ENCODE results near the gene ENPP3.

The ENPP3 gene

GRCh38 chr6:131678442-131678841 is 41.3 kb downstream of the ENPP3 start:
- Mint-ChIP-seq H3K27me3 (no peaks in the 10 kb centered on the region), H3K4me3 (no peak overlapping the region), H3K27ac (ENCODE audit: low read depth) (no peak overlapping the region), H3K9me3 (no peaks in the 10 kb centered on the region), H3K4me1 (no peaks in the 10 kb centered on the region), H3K36me3 (ENCODE audit: insufficient read depth) (no peaks in the 10 kb centered on the region)
- DNase-seq (ENCODE audit: low spot score in 2 of 2) (no peak), ATAC-seq (replicated peaks; ENCODE audit: extremely low read depth, poor library complexity, severe bottlenecking) (no peak)

- ATAC-seq (replicated peaks; ENCODE audit: extremely low read depth, poor library complexity, severe bottlenecking) (no peak), DNase-seq (ENCODE audit: low spot score in 2 of 2) (no peak)
- no peaks in the 10 kb centered on the region for H3K36me3 Mint-ChIP-seq (ENCODE audit: insufficient read depth)
- H3K4me3 Mint-ChIP-seq, result no peak overlapping the region
- no peak overlapping the region for H3K27ac Mint-ChIP-seq (ENCODE audit: low read depth)
- no peaks in the 10 kb centered on the region for H3K9me3 Mint-ChIP-seq
- H3K27me3 Mint-ChIP-seq, result no peaks in the 10 kb centered on the region
- no peaks in the 10 kb centered on the region for H3K4me1 Mint-ChIP-seq
Measured at GRCh38 chr6:131680868-131681267, 43.8 kb downstream of the ENPP3 start.

GRCh38 chr6:131681585-131681984 is 44.5 kb downstream of the ENPP3 start:
- Mint-ChIP-seq H3K9me3 (no peaks in the 10 kb centered on the region), H3K27me3 (no peaks in the 10 kb centered on the region), H3K36me3 (ENCODE audit: insufficient read depth) (no peaks in the 10 kb centered on the region), H3K27ac (ENCODE audit: low read depth) (no peak overlapping the region), H3K4me1 (no peaks in the 10 kb centered on the region), H3K4me3 (no peak overlapping the region)
- DNase-seq (ENCODE audit: low spot score in 2 of 2) (no peak), ATAC-seq (replicated peaks; ENCODE audit: extremely low read depth, poor library complexity, severe bottlenecking) (no peak)

GRCh38 chr6:131682442-131682841 is 45.3 kb downstream of the ENPP3 start:
- H3K27ac Mint-ChIP-seq (ENCODE audit: low read depth), result no peak overlapping the region
- no peaks in the 10 kb centered on the region for H3K9me3 Mint-ChIP-seq
- no peaks in the 10 kb centered on the region for H3K27me3 Mint-ChIP-seq
- DNase-seq (ENCODE audit: low spot score in 2 of 2) (no peak), ATAC-seq (replicated peaks; ENCODE audit: extremely low read depth, poor library complexity, severe bottlenecking) (no peak)
- no peak overlapping the region for H3K4me3 Mint-ChIP-seq
- no peaks in the 10 kb centered on the region for H3K4me1 Mint-ChIP-seq
- H3K36me3 Mint-ChIP-seq (ENCODE audit: insufficient read depth), result no peaks in the 10 kb centered on the region

- Mint-ChIP-seq H3K27ac (ENCODE audit: low read depth) (no peak overlapping the region), H3K4me3 (no peak overlapping the region)
- DNase-seq (ENCODE audit: low spot score in 2 of 2), result no peak
Measured at GRCh38 chr6:131683479-131683878, 46.4 kb downstream of the ENPP3 start.

GRCh38 chr6:131685266-131685780 is 48.2 kb downstream of the ENPP3 start:
- ATAC-seq (replicated peaks; ENCODE audit: extremely low read depth, poor library complexity, severe bottlenecking), result no peak
- Mint-ChIP-seq H3K4me1 (no peaks in the 10 kb centered on the region), H3K9me3 (no peaks in the 10 kb centered on the region), H3K27ac (ENCODE audit: low read depth) (no peak overlapping the region), H3K27me3 (no peaks in the 10 kb centered on the region), H3K36me3 (ENCODE audit: insufficient read depth) (no peaks in the 10 kb centered on the region), H3K4me3 (no peak overlapping the region)
- no peak for DNase-seq (ENCODE audit: low spot score in 2 of 2)

More at GRCh38 chr6:131683479-131683878, 46.4 kb downstream of the ENPP3 start:
- ATAC-seq (replicated peaks; ENCODE audit: extremely low read depth, poor library complexity, severe bottlenecking), result peak; percentile 32
- no peaks in the 10 kb centered on the region for H3K27me3 Mint-ChIP-seq
- no peaks in the 10 kb centered on the region for H3K9me3 Mint-ChIP-seq
- no peaks in the 10 kb centered on the region for H3K4me1 Mint-ChIP-seq
- no peaks in the 10 kb centered on the region for H3K36me3 Mint-ChIP-seq (ENCODE audit: insufficient read depth)

GRCh38 chr6:131687022-131687421 is 49.9 kb downstream of the ENPP3 start:
- no peak for ATAC-seq (replicated peaks; ENCODE audit: extremely low read depth, poor library complexity, severe bottlenecking)
- no peak for DNase-seq (ENCODE audit: low spot score in 2 of 2)
- Mint-ChIP-seq H3K4me1 (no peaks in the 10 kb centered on the region), H3K4me3 (no peak overlapping the region), H3K27ac (ENCODE audit: low read depth) (no peak overlapping the region), H3K36me3 (ENCODE audit: insufficient read depth) (no peaks in the 10 kb centered on the region), H3K27me3 (no peaks in the 10 kb centered on the region), H3K9me3 (no peaks in the 10 kb centered on the region)

- H3K27me3 Mint-ChIP-seq, result no peaks in the 10 kb centered on the region
- H3K4me3 Mint-ChIP-seq, result no peak overlapping the region
- no peak for ATAC-seq (replicated peaks; ENCODE audit: extremely low read depth, poor library complexity, severe bottlenecking)
- no peak for DNase-seq (ENCODE audit: low spot score in 2 of 2)
- H3K9me3 Mint-ChIP-seq, result no peaks in the 10 kb centered on the region
- no peaks in the 10 kb centered on the region for H3K36me3 Mint-ChIP-seq (ENCODE audit: insufficient read depth)
- no peaks in the 10 kb centered on the region for H3K4me1 Mint-ChIP-seq
- no peak overlapping the region for H3K27ac Mint-ChIP-seq (ENCODE audit: low read depth)
Measured at GRCh38 chr6:131688286-131688685, 51.2 kb downstream of the ENPP3 start.

GRCh38 chr6:131692031-131692430 is 54.9 kb downstream of the ENPP3 start:
- Mint-ChIP-seq H3K9me3 (no peaks in the 10 kb centered on the region), H3K27me3 (no peaks in the 10 kb centered on the region), H3K27ac (ENCODE audit: low read depth) (no peak overlapping the region), H3K4me3 (no peak overlapping the region), H3K36me3 (ENCODE audit: insufficient read depth) (no peaks in the 10 kb centered on the region), H3K4me1 (no peaks in the 10 kb centered on the region)
- ATAC-seq (replicated peaks; ENCODE audit: extremely low read depth, poor library complexity, severe bottlenecking), result no peak
- DNase-seq (ENCODE audit: low spot score in 2 of 2), result no peak

- H3K36me3 Mint-ChIP-seq (ENCODE audit: insufficient read depth), result no peaks in the 10 kb centered on the region
- no peaks in the 10 kb centered on the region for H3K4me1 Mint-ChIP-seq
- no peak for DNase-seq (ENCODE audit: low spot score in 2 of 2)
- H3K27me3 Mint-ChIP-seq, result no peaks in the 10 kb centered on the region
- no peak overlapping the region for H3K27ac Mint-ChIP-seq (ENCODE audit: low read depth)
- no peak for ATAC-seq (replicated peaks; ENCODE audit: extremely low read depth, poor library complexity, severe bottlenecking)
- H3K9me3 Mint-ChIP-seq, result no peaks in the 10 kb centered on the region
- H3K4me3 Mint-ChIP-seq, result no peak overlapping the region
Measured at GRCh38 chr6:131692589-131692988, 55.5 kb downstream of the ENPP3 start.

GRCh38 chr6:131693384-131693783 is 56.3 kb downstream of the ENPP3 start:
- H3K27me3 Mint-ChIP-seq, result no peaks in the 10 kb centered on the region
- H3K4me3 Mint-ChIP-seq, result no peak overlapping the region
- H3K4me1 Mint-ChIP-seq, result no peaks in the 10 kb centered on the region
- no peaks in the 10 kb centered on the region for H3K9me3 Mint-ChIP-seq
- no peak overlapping the region for H3K27ac Mint-ChIP-seq (ENCODE audit: low read depth)
- DNase-seq (ENCODE audit: low spot score in 2 of 2) (no peak), ATAC-seq (replicated peaks; ENCODE audit: extremely low read depth, poor library complexity, severe bottlenecking) (no peak)
- H3K36me3 Mint-ChIP-seq (ENCODE audit: insufficient read depth), result no peaks in the 10 kb centered on the region

GRCh38 chr6:131694832-131695426 is 57.8 kb downstream of the ENPP3 start:
- ATAC-seq (replicated peaks; ENCODE audit: extremely low read depth, poor library complexity, severe bottlenecking) (no peak), DNase-seq (ENCODE audit: low spot score in 2 of 2) (no peak)
- no peaks in the 10 kb centered on the region for H3K4me1 Mint-ChIP-seq
- H3K36me3 Mint-ChIP-seq (ENCODE audit: insufficient read depth), result no peaks in the 10 kb centered on the region
- H3K4me3 Mint-ChIP-seq, result no peak overlapping the region
- H3K27me3 Mint-ChIP-seq, result no peaks in the 10 kb centered on the region
- no peaks in the 10 kb centered on the region for H3K9me3 Mint-ChIP-seq
- H3K27ac Mint-ChIP-seq (ENCODE audit: low read depth), result no peak overlapping the region

GRCh38 chr6:131696956-131697355 is 59.9 kb downstream of the ENPP3 start:
- H3K36me3 Mint-ChIP-seq (ENCODE audit: insufficient read depth), result no peaks in the 10 kb centered on the region
- no peak overlapping the region for H3K4me3 Mint-ChIP-seq
- H3K27me3 Mint-ChIP-seq, result no peaks in the 10 kb centered on the region
- ATAC-seq (replicated peaks; ENCODE audit: extremely low read depth, poor library complexity, severe bottlenecking), result no peak
- no peaks in the 10 kb centered on the region for H3K4me1 Mint-ChIP-seq
- no peaks in the 10 kb centered on the region for H3K9me3 Mint-ChIP-seq
- no peak overlapping the region for H3K27ac Mint-ChIP-seq (ENCODE audit: low read depth)
- DNase-seq (ENCODE audit: low spot score in 2 of 2), result no peak

All from central memory CD8-positive, alpha-beta T cell (primary cell).